DND-41 (cell line): ENCODE data around the gene DLG2.

Experiments
- ATAC-seq: fragments of 200-7000 bp; cut with Tn5 transposase; 3 replicates; pipeline ENCODE4 v1.9.1; 2021; ENCODE audit warnings: low read depth; ENCODE audit not compliant: insufficient read depth
- DNase-seq: peaks from one replicate; pipeline ENCODE4 v3.0.0-alpha.2; 2020
- H2AFZ ChIP-seq: 2 replicates; pipeline ENCODE4 v1.6.0; 2012; ENCODE audit warnings: low read depth, low read length
- H3K27ac ChIP-seq: 2 replicates; pipeline ENCODE4 v1.5.1; 2012; ENCODE audit warnings: low read length, inconsistent platforms
- H3K27me3 ChIP-seq: fragments of 200-600 bp; sonication (generic); 2 replicates; pipeline ENCODE4 v1.6.0; 2012; ENCODE audit warnings: low read length, mild to moderate bottlenecking, inconsistent platforms; ENCODE audit not compliant: insufficient read depth, poor library complexity
- H3K36me3 ChIP-seq: 2 replicates; pipeline ENCODE4 v1.5.1; 2012; ENCODE audit warnings: low read length, inconsistent platforms; ENCODE audit not compliant: insufficient read depth
- H3K4me1 ChIP-seq: 2 replicates; pipeline ENCODE4 v1.5.1; 2012; ENCODE audit warnings: mild to moderate bottlenecking, low read length; ENCODE audit not compliant: insufficient read depth
- H3K4me2 ChIP-seq: 2 replicates; pipeline ENCODE4 v1.6.0; 2012; ENCODE audit warnings: mild to moderate bottlenecking, moderate library complexity, low read length, inconsistent platforms; ENCODE audit not compliant: insufficient read depth
- H3K4me3 ChIP-seq, 2 experiments: fragments of 200-600 bp in 1 of 2; shearing (Covaris generic) in 1 of 2; 2 replicates each; pipeline ENCODE4 v1.5.1; 2012 to 2016; ENCODE audit warnings: inconsistent platforms in 2 of 2, low read length in 2 of 2, mild to moderate bottlenecking in 2 of 2, low read depth in 1 of 2, moderate library complexity in 1 of 2
- H3K79me2 ChIP-seq: 2 replicates; pipeline ENCODE4 v1.6.0; 2012; ENCODE audit warnings: low read length, inconsistent platforms; ENCODE audit not compliant: insufficient read depth
- H3K9ac ChIP-seq: 2 replicates; pipeline ENCODE4 v1.6.0; 2012; ENCODE audit warnings: low read depth, mild to moderate bottlenecking, inconsistent platforms, low read length, moderate library complexity
- H3K9me3 ChIP-seq: 2 replicates; pipeline ENCODE4 v1.5.1; 2012; ENCODE audit warnings: low read length, moderate library complexity, mild to moderate bottlenecking, inconsistent platforms; ENCODE audit not compliant: insufficient read depth, severe bottlenecking
- H4K20me1 ChIP-seq: 2 replicates; pipeline ENCODE4 v1.6.0; 2012; ENCODE audit warnings: low read length; ENCODE audit not compliant: insufficient read depth
- EZH2 ChIP-seq: IDR thresholded peaks from 3 replicates; pipeline ENCODE4 v1.6.1; 2012; ENCODE audit warnings: borderline replicate concordance, low read depth, mild to moderate bottlenecking, moderate library complexity, low read length, inconsistent platforms; ENCODE audit not compliant: severe bottlenecking
- TF ChIP-seq, protein P1 (sequence below): IDR thresholded peaks from 2 replicates; pipeline ENCODE4 v1.5.1; 2012; ENCODE audit warnings: borderline replicate concordance, low read length, moderate library complexity, mild to moderate bottlenecking; ENCODE audit not compliant: poor library complexity, severe bottlenecking; ENCODE audit errors: extremely low read depth

Gene DLG2

DNA sequence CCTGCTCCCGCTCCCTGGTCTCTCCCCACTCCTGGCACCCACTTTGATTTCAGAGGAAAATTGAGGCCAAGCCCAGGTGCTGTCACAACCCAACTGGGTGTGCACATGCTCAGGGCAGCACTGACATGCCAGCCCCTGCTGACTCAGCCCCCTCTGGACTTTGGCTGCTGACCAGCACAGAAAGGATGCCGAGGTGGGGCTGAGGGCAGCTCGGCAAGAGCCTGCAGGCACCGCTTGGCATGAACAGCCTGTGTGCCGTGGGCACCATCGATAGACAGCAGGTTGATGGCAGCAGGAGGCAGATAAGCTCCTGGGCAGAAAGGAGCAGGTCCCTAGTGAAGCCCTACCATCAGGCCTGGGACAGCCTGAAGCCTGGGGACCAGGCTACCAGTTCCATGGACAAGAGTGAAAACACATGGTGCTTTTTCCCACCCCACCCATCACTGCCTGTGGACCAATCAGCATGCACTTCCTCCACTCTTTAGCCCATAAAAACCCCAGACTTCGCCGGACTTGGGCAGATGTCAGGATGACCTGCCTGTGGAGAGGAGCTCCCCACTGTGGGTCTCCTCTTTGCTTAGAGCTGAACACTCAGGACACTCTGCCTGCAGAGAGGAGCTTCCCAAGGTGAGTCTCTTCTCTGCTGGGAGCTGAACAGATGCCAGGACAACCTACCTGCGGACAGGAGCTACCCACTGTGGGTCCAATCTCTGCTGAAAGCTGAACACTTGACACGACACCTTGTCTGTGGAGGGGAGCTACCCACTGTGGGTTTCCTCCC, 832.3 kb downstream of the DLG2 start:
- Histone ChIP-seq H3K4me2 (no peak overlapping the region), H3K27me3 (no peaks in the 10 kb centered on the region), H2AFZ (no peak overlapping the region), H3K27ac (no peak overlapping the region), H3K36me3 (no peaks in the 10 kb centered on the region), H3K4me1 (no peaks in the 10 kb centered on the region), H3K79me2 (no peaks in the 10 kb centered on the region), H3K9me3 (no peaks in the 10 kb centered on the region), H4K20me1 (no peaks in the 10 kb centered on the region), H3K9ac (no peak overlapping the region), H3K4me3 (no peak overlapping the region)
- DNase-seq (no peak), ATAC-seq (no peak)
- TF ChIP-seq EZH2, result no peak
- TF ChIP-seq, protein P1, sequence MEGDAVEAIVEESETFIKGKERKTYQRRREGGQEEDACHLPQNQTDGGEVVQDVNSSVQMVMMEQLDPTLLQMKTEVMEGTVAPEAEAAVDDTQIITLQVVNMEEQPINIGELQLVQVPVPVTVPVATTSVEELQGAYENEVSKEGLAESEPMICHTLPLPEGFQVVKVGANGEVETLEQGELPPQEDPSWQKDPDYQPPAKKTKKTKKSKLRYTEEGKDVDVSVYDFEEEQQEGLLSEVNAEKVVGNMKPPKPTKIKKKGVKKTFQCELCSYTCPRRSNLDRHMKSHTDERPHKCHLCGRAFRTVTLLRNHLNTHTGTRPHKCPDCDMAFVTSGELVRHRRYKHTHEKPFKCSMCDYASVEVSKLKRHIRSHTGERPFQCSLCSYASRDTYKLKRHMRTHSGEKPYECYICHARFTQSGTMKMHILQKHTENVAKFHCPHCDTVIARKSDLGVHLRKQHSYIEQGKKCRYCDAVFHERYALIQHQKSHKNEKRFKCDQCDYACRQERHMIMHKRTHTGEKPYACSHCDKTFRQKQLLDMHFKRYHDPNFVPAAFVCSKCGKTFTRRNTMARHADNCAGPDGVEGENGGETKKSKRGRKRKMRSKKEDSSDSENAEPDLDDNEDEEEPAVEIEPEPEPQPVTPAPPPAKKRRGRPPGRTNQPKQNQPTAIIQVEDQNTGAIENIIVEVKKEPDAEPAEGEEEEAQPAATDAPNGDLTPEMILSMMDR, result no peak

DNA sequence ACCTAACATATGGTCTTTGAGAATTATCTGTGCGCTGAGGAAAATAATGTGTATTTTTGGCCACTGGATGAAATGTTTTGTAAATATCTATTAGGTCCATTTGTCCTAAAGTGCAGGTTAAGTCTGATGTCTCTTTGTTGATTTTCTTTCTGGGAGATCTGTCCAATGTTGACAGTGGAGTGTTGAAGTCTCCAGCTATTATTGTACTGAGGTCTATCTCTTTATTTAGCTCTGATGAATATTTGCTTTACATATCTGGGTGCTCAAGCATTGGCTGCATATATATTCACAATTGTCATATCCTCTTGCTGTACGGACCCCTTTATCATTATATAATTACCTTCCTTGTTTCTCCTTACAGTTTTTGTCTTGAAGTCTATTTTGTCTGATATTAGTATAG, 833.8 kb downstream of the DLG2 start:
- ATAC-seq (no peak), DNase-seq (no peak)
- Histone ChIP-seq H3K4me1 (no peaks in the 10 kb centered on the region), H3K27me3 (no peaks in the 10 kb centered on the region), H3K36me3 (no peaks in the 10 kb centered on the region), H3K79me2 (no peaks in the 10 kb centered on the region), H3K9ac (no peak overlapping the region), H3K4me3 (no peak overlapping the region), H2AFZ (no peak overlapping the region), H3K4me2 (no peak overlapping the region), H3K9me3 (no peaks in the 10 kb centered on the region), H4K20me1 (no peaks in the 10 kb centered on the region), H3K27ac (no peak overlapping the region)
- TF ChIP-seq, protein P1, result no peak
- TF ChIP-seq EZH2, result no peak

DNA sequence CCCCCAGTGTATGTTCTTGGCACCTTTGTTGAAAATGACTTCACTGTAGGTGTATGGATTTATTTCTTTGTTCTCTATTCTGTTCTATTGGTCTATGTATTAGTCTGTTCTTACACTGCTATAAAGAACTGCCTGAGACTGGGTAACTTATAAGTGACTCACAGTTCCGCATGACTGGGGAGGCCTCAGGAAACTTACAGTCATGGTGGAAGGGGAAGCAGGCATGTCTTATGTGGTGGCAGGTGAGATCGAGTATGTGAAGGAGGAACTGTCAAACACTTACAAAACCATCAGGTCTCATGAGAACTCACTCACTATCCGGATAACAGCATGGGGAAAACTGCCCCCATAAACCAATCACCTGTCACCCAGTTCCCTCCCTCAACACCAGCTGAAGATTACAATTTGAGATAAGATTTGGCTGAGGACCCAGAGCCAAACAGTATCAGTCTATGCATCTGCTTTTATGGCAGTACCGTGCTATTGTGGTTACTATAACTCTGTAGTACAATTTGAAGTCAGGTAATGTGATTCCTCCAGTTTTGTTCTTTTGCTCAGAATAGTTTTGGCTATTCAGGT, 836.2 kb downstream of the DLG2 start:
- H3K79me2 ChIP-seq, result no peaks in the 10 kb centered on the region
- no peaks in the 10 kb centered on the region for H3K27me3 ChIP-seq
- no peaks in the 10 kb centered on the region for H3K4me1 ChIP-seq
- H3K36me3 ChIP-seq, result no peaks in the 10 kb centered on the region
- TF ChIP-seq, protein P1, result no peak
- no peak for TF ChIP-seq EZH2
- H4K20me1 ChIP-seq, result no peaks in the 10 kb centered on the region
- H3K4me2 ChIP-seq, result no peak overlapping the region
- ATAC-seq (no peak; the same call in 2 of the 3 replicates), DNase-seq (no peak)
- no peaks in the 10 kb centered on the region for H3K9me3 ChIP-seq
- no peak overlapping the region for H3K9ac ChIP-seq
- no peak overlapping the region for H3K4me3 ChIP-seq
- H3K27ac ChIP-seq, result no peak overlapping the region
- no peak overlapping the region for H2AFZ ChIP-seq
